Liver (tissue), 3 donors: ENCODE data around the gene PTPN20.
"Not testable (repeated sequence)": the region's sequence is repeated elsewhere in the genome, so short reads cannot be mapped to it uniquely, and the experiment has no call there.

ENCODE experiments used
- CTCF ChIP-seq: fragments of 150-350 bp; IDR thresholded peaks from 2 replicates; pipeline ENCODE4 v1.5.1; 2017; ENCODE audit warnings: improper control_type of control experiment, low read depth, low read length; ENCODE audit not compliant: missing input control
- FOXA1 ChIP-seq: IDR thresholded peaks from 2 replicates; pipeline ENCODE4 v1.6.1; 2016; ENCODE audit warnings: antibody characterized with exemption
- RAD21 ChIP-seq, 2 donors: IDR thresholded peaks; 2 replicates each; pipeline ENCODE4 v1.6.1; 2016; ENCODE audit warnings: antibody characterized with exemption in 2 of 2, mild to moderate bottlenecking in 2 of 2
- RXRA ChIP-seq, 2 donors: IDR thresholded peaks; 2 replicates each; pipeline ENCODE4 v1.6.1; 2017 to 2018; ENCODE audit warnings: antibody characterized with exemption in 2 of 2, mild to moderate bottlenecking in 1 of 2
- SP1 ChIP-seq: IDR thresholded peaks from 2 replicates; pipeline ENCODE4 v1.6.1; 2018; ENCODE audit warnings: antibody characterized with exemption, mild to moderate bottlenecking
- TAF1 ChIP-seq: conservative IDR thresholded peaks from 2 replicates; pipeline ENCODE4 v1.6.1; 2016; ENCODE audit warnings: antibody characterized with exemption, mild to moderate bottlenecking
- YY1 ChIP-seq: IDR thresholded peaks from 2 replicates; pipeline ENCODE4 v1.6.1; 2016; ENCODE audit warnings: antibody characterized with exemption, mild to moderate bottlenecking
- TF ChIP-seq, protein P1 (sequence below): IDR thresholded peaks from 2 replicates; pipeline ENCODE4 v1.6.1; 2016; ENCODE audit warnings: antibody characterized with exemption, mild to moderate bottlenecking
- TF ChIP-seq, protein P2 (sequence below): IDR thresholded peaks from 2 replicates; pipeline ENCODE4 v1.6.1; 2016; ENCODE audit warnings: antibody characterized with exemption
- donor health status: healthy.
- donor health status: healthy.

GRCh38 chr10:46878761-46879160 lies 32.5 kb upstream of the PTPN20 start:
- TF ChIP-seq TAF1; CTCF; FOXA1; YY1; SP1; RAD21 (IDR thresholded peaks at IDR 0.05); RXRA (IDR thresholded peaks at IDR 0.05): not testable (repeated sequence)
- TF ChIP-seq, protein P1, sequence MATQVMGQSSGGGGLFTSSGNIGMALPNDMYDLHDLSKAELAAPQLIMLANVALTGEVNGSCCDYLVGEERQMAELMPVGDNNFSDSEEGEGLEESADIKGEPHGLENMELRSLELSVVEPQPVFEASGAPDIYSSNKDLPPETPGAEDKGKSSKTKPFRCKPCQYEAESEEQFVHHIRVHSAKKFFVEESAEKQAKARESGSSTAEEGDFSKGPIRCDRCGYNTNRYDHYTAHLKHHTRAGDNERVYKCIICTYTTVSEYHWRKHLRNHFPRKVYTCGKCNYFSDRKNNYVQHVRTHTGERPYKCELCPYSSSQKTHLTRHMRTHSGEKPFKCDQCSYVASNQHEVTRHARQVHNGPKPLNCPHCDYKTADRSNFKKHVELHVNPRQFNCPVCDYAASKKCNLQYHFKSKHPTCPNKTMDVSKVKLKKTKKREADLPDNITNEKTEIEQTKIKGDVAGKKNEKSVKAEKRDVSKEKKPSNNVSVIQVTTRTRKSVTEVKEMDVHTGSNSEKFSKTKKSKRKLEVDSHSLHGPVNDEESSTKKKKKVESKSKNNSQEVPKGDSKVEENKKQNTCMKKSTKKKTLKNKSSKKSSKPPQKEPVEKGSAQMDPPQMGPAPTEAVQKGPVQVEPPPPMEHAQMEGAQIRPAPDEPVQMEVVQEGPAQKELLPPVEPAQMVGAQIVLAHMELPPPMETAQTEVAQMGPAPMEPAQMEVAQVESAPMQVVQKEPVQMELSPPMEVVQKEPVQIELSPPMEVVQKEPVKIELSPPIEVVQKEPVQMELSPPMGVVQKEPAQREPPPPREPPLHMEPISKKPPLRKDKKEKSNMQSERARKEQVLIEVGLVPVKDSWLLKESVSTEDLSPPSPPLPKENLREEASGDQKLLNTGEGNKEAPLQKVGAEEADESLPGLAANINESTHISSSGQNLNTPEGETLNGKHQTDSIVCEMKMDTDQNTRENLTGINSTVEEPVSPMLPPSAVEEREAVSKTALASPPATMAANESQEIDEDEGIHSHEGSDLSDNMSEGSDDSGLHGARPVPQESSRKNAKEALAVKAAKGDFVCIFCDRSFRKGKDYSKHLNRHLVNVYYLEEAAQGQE: not testable (repeated sequence)
- TF ChIP-seq, protein P2, sequence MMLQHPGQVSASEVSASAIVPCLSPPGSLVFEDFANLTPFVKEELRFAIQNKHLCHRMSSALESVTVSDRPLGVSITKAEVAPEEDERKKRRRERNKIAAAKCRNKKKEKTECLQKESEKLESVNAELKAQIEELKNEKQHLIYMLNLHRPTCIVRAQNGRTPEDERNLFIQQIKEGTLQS: not testable (repeated sequence)
